Endothelial cell of umbilical vein (primary cell): ENCODE data around the gene GPR158. TPM values are rescaled to one million over a fixed set of nuclear protein-coding genes. Genes with fewer than 3 reads are reported as not detected.

ENCODE experiments used
- BruUV-seq: library from RNA; stranded (reverse); fragments of 400-500 nt; replicated peaks from 2 replicates; lab custom pipeline; 2021; lab: Mats Ljungman, UMichigan
- CTCF ChIA-PET: fragments of 300-600, 350-600 bp; sonication (Branson Sonifier 250); formaldehyde crosslinking; loops from one replicate; lab custom pipeline; 2021; ENCODE audit warnings: antibody characterized with exemption, inconsistent platforms; lab: Charles Lee
- POLR2A ChIA-PET: fragments of 300-600, 350-600 bp; sonication (Branson Sonifier 250); formaldehyde crosslinking; loops from one replicate; lab custom pipeline; 2021; ENCODE audit warnings: antibody characterized with exemption, inconsistent platforms; lab: Charles Lee
- DNase-seq: peaks from one replicate; pipeline ENCODE4 v3.0.0-alpha.2; 2011; ENCODE audit warnings: low read depth, low spot score
- FAIRE-seq: peaks from 2 replicates; lab custom pipeline; 2011; peaks lifted over from hg19 to GRCh38; lab: Jason Lieb, UNC
- H2AFZ ChIP-seq: 2 replicates; pipeline ENCODE4 v1.6.0; 2012; ENCODE audit warnings: low read depth, low read length, control low read depth, inconsistent platforms
- H3K27ac ChIP-seq: 2 replicates; pipeline ENCODE4 v1.5.1; 2011; ENCODE audit warnings: low read depth, mild to moderate bottlenecking, control low read depth, low read length, moderate library complexity; ENCODE audit not compliant: insufficient read depth
- H3K27me3 ChIP-seq, 2 experiments: 2 replicates each; pipeline versions ENCODE4 v1.6.0 to v1.6.1; 2011; ENCODE audit warnings: low read length in 2 of 2, mixed read lengths in 1 of 2; ENCODE audit not compliant: control insufficient read depth in 2 of 2, insufficient read depth in 2 of 2
- H3K36me3 ChIP-seq, 2 experiments: 2 replicates in 1 of 2; 3 replicates in 1 of 2; pipeline ENCODE4 v1.5.1; 2011; ENCODE audit warnings: low read length in 2 of 2, mild to moderate bottlenecking in 1 of 2, moderate library complexity in 1 of 2; ENCODE audit not compliant: control insufficient read depth in 2 of 2, insufficient read depth in 2 of 2; ENCODE audit errors: extremely low read depth in 1 of 2
- H3K4me1 ChIP-seq: 3 replicates; pipeline ENCODE4 v1.5.1; 2011; ENCODE audit warnings: mild to moderate bottlenecking, low read length; ENCODE audit not compliant: control insufficient read depth, insufficient read depth; ENCODE audit errors: extremely low read depth
- H3K4me2 ChIP-seq: 2 replicates; pipeline ENCODE4 v1.6.1; 2011; ENCODE audit warnings: low read length, control low read depth, mixed read lengths; ENCODE audit not compliant: insufficient read depth
- H3K4me3 ChIP-seq, 3 experiments: fragments of 200-600 bp in 1 of 3; sonication (generic), shearing (Covaris generic) in 1 of 3; replicated peaks in 1 of 3; 2 replicates each; pipeline ENCODE4 v1.5.1; 2011 to 2016; ENCODE audit warnings: control low read depth in 3 of 3, low read length in 3 of 3, mild to moderate bottlenecking in 2 of 3, inconsistent platforms in 1 of 3, low read depth in 1 of 3, moderate library complexity in 1 of 3; ENCODE audit not compliant: insufficient read depth in 1 of 3
- H3K79me2 ChIP-seq: 2 replicates; pipeline ENCODE4 v1.6.0; 2012; ENCODE audit warnings: low read length, inconsistent platforms; ENCODE audit not compliant: control insufficient read depth, insufficient read depth
- H3K9ac ChIP-seq: replicated peaks from 2 replicates; pipeline ENCODE3; 2011; ENCODE audit warnings: low read length, control low read depth; ENCODE audit not compliant: insufficient read depth; ENCODE audit errors: extremely low read depth
- H3K9me1 ChIP-seq: replicated peaks from 3 replicates; pipeline ENCODE4 v1.6.0; 2011; ENCODE audit warnings: mild to moderate bottlenecking, low read length; ENCODE audit not compliant: control insufficient read depth, insufficient read depth; ENCODE audit errors: extremely low read depth
- H3K9me3 ChIP-seq: replicated peaks from 2 replicates; pipeline ENCODE4 v1.5.1; 2012; ENCODE audit warnings: low read length, inconsistent platforms; ENCODE audit not compliant: control insufficient read depth, insufficient read depth
- H4K20me1 ChIP-seq: replicated peaks from 2 replicates; pipeline ENCODE3; 2011; ENCODE audit warnings: mild to moderate bottlenecking, low read length; ENCODE audit not compliant: control insufficient read depth, insufficient read depth; ENCODE audit errors: extremely low read depth
- EZH2 ChIP-seq: IDR thresholded peaks from 2 replicates; pipeline ENCODE4 v1.6.1; 2012; ENCODE audit warnings: borderline replicate concordance, low read depth, mild to moderate bottlenecking, moderate library complexity, low read length, inconsistent platforms; ENCODE audit not compliant: severe bottlenecking
- FOS ChIP-seq: IDR thresholded peaks from 2 replicates; pipeline ENCODE4 v1.6.1; 2011; ENCODE audit warnings: mild to moderate bottlenecking, low read length, moderate library complexity, borderline replicate concordance; ENCODE audit not compliant: insufficient read depth
- GATA2 ChIP-seq: IDR thresholded peaks from 2 replicates; pipeline ENCODE4 v1.7.0; 2011; ENCODE audit warnings: low read depth, mild to moderate bottlenecking, moderate library complexity, mixed read lengths, low read length; ENCODE audit not compliant: insufficient read length, insufficient read depth
- MYC ChIP-seq: IDR thresholded peaks from one replicate; pipeline ENCODE4 v1.6.1; 2011; ENCODE audit warnings: mild to moderate bottlenecking, low read depth, low read length
- POLR2A ChIP-seq: IDR thresholded peaks from 2 replicates; pipeline ENCODE4 v1.6.1; 2012; ENCODE audit warnings: low read depth, mild to moderate bottlenecking, control low read depth, low read length
- POLR2AphosphoS5 ChIP-seq: IDR thresholded peaks from 2 replicates; pipeline ENCODE4 v1.6.1; 2012; ENCODE audit warnings: low read depth, mild to moderate bottlenecking, control low read depth, low read length, moderate library complexity; ENCODE audit not compliant: insufficient read depth
- dilution Hi-C: fragments of 300-500 bp; cut with MboI; formaldehyde crosslinking; loops from one replicate; pipeline ENCODE4 v1.15.0; 2019; ENCODE audit warnings: low sequenced_read_pairs; ENCODE audit not compliant: extremely low pct_ligation_motif_present
- intact Hi-C: fragments of 100-400 bp; cut with micrococcal nuclease; formaldehyde crosslinking; loops from one replicate; pipeline ENCODE4 v1.10.0; 2022
- polyA plus RNA-seq, 4 experiments: library from polyadenylated mRNA; depleted of rRNA in 3 of 4; stranded (reverse) in 3 of 4; unstranded in 1 of 4; fragments of >200 nt; gene quantifications; 2 replicates each; pipeline versions ENCODE4 v1.2.1 to v1.2.3, GENCODE V29; 2011 to 2012; ENCODE audit warnings: missing spikeins in 1 of 4
- total RNA-seq: library from RNA; stranded (reverse); gene quantifications from 2 replicates; pipeline ENCODE4 v1.2.3, GENCODE V29; 2021
- TF ChIP-seq, protein P1 (sequence below), 2 donors: IDR thresholded peaks; 1 replicate in 1 of 2; 2 replicates in 1 of 2; pipeline ENCODE4 v1.5.1; 2011; ENCODE audit warnings: low read length in 2 of 2, mild to moderate bottlenecking in 2 of 2, moderate library complexity in 2 of 2, control low read depth in 1 of 2, inconsistent platforms in 1 of 2, low read depth in 1 of 2; ENCODE audit not compliant: insufficient read depth in 1 of 2; ENCODE audit errors: extremely low read depth in 1 of 2

GPR158 gene
- total and polyA plus RNA-seq, 2 donors (not counting 3 experiments of a cell fraction or from before 2014, with no cell fraction given): not detected

DNA sequence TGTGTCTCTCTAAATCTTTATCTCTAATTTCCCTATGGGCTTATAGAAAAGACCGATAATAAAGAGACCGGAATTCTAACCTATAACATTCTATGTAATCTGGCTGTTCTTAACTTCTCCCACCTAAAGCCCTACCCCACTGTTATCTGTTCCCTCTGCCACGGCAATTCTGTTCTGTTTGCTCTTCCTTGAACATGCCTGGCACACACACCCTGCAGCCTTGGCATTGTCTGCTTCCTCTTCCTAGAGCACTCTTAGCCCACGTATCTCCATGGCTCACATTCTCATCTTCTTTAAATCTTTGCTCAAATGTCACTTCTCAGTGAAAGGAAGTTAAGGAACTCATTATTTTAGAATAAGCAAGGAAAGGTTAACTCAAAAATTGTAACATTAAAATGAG, 309.2 kb downstream of the GPR158 start:
- dilution Hi-C loops (no loop called here), intact Hi-C loops (no loop called here)
- ChIA-PET CTCF (no interaction called here), POLR2A (no interaction called here)
- Histone ChIP-seq H3K27me3 (no peaks in the 10 kb centered on the region), H3K4me2 (no peak overlapping the region), H3K36me3 (no peaks in the 10 kb centered on the region), H3K9me3 (no peaks in the 10 kb centered on the region), H2AFZ (peak overlapping the region; percentile 51), H3K27ac (no peak overlapping the region), H3K79me2 (no peaks in the 10 kb centered on the region), H3K4me1 (peaks cover 4% of the 10 kb centered on the region), H3K9ac (no peak overlapping the region), H3K4me3 (no peak overlapping the region), H4K20me1 (no peaks in the 10 kb centered on the region), H3K9me1 (no peaks in the 10 kb centered on the region)
- TF ChIP-seq, protein P1, sequence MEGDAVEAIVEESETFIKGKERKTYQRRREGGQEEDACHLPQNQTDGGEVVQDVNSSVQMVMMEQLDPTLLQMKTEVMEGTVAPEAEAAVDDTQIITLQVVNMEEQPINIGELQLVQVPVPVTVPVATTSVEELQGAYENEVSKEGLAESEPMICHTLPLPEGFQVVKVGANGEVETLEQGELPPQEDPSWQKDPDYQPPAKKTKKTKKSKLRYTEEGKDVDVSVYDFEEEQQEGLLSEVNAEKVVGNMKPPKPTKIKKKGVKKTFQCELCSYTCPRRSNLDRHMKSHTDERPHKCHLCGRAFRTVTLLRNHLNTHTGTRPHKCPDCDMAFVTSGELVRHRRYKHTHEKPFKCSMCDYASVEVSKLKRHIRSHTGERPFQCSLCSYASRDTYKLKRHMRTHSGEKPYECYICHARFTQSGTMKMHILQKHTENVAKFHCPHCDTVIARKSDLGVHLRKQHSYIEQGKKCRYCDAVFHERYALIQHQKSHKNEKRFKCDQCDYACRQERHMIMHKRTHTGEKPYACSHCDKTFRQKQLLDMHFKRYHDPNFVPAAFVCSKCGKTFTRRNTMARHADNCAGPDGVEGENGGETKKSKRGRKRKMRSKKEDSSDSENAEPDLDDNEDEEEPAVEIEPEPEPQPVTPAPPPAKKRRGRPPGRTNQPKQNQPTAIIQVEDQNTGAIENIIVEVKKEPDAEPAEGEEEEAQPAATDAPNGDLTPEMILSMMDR (IDR thresholded peaks at IDR 0.05; ENCODE audit: extremely low read depth in 1 of 2, insufficient read depth in 1 of 2, low read depth in 1 of 2, low read length in 2 of 2): no peak
- TF ChIP-seq EZH2: no peak
- TF ChIP-seq POLR2AphosphoS5: no peak
- BruUV-seq: no TSS peak
- FAIRE-seq (no peak), DNase-seq (no peak)

DNA sequence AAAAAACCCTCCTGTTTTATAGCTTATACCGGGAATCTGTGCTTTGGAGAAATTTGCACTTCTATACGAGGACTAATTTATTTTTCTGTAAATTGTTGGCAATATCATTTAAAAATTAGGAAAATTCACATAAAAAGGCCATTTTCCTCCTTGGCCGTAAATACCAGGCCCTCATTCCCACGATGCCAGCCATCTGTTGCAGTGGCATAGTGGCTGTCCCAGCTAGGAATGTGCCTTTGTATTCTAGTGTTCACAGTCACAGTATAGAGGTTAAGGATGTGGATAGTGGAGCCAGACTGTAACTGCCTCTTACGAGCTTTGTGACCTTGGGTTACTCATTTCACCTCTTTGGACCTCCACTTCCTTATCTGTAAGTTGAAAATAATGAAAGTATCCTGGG, 312.5 kb downstream of the GPR158 start:
- Histone ChIP-seq H3K27me3 (no peaks in the 10 kb centered on the region), H3K79me2 (no peaks in the 10 kb centered on the region), H3K36me3 (no peaks in the 10 kb centered on the region), H3K9me3 (no peaks in the 10 kb centered on the region), H3K4me3 (no peak overlapping the region), H3K27ac (no peak overlapping the region), H3K4me1 (peaks cover 2% of the 10 kb centered on the region), H2AFZ (no peak overlapping the region), H3K9me1 (no peaks in the 10 kb centered on the region), H4K20me1 (no peaks in the 10 kb centered on the region), H3K9ac (no peak overlapping the region), H3K4me2 (no peak overlapping the region)
- FAIRE-seq: no peak
- ChIA-PET POLR2A (no interaction called here), CTCF (interaction anchor here (1.0 kb wide), 1 partner anchor 9 kb away, joined by 5 read pairs; no protein-coding TSS in a partner anchor)
- dilution Hi-C loops (no loop called here), intact Hi-C loops (no loop called here)
- BruUV-seq: no TSS peak
- peak; percentile 14 for DNase-seq
- TF ChIP-seq POLR2A (no peak), MYC (no peak), FOS (no peak), EZH2 (no peak), GATA2 (no peak), POLR2AphosphoS5 (no peak)
- TF ChIP-seq, protein P1 (IDR thresholded peaks at IDR 0.05; ENCODE audit: extremely low read depth in 1 of 2, insufficient read depth in 1 of 2, low read depth in 1 of 2, low read length in 2 of 2): no peak
